Measurements from ENCODE around the gene NAALADL2.

DNA sequence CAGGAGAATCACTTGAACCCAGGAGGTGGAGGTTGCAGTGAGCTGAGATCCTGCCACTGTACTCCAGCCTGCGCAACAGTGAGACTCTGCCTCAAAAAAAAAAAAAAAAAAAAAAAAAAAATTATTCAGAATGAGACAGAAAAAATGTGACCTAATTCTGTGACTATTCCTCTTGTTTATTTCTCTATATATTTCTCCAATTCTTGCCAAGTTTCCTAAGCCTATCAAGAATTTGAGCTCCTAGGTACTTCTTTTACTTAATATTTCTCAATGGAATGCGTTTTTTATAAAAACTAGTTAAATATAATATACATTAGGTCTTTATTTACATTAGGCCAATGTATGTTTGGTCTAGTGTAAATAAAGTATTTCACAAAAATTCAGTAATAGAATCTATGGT lies 86.8 kb downstream of the NAALADL2 start:
- TF ChIP-seq, protein P1, sequence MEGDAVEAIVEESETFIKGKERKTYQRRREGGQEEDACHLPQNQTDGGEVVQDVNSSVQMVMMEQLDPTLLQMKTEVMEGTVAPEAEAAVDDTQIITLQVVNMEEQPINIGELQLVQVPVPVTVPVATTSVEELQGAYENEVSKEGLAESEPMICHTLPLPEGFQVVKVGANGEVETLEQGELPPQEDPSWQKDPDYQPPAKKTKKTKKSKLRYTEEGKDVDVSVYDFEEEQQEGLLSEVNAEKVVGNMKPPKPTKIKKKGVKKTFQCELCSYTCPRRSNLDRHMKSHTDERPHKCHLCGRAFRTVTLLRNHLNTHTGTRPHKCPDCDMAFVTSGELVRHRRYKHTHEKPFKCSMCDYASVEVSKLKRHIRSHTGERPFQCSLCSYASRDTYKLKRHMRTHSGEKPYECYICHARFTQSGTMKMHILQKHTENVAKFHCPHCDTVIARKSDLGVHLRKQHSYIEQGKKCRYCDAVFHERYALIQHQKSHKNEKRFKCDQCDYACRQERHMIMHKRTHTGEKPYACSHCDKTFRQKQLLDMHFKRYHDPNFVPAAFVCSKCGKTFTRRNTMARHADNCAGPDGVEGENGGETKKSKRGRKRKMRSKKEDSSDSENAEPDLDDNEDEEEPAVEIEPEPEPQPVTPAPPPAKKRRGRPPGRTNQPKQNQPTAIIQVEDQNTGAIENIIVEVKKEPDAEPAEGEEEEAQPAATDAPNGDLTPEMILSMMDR (IDR thresholded peaks at IDR 0.05; ENCODE audit: low read length) = no peak
- TF ChIP-seq EZH2 (IDR thresholded peaks at IDR 0.05; ENCODE audit: borderline replicate concordance, low read length) = no peak

Measured in OCI-LY1 (cell line).